ENCODE measurements around the gene BANF2. TPM values are rescaled to one million over a fixed set of nuclear protein-coding genes. Genes with fewer than 3 reads are reported as not detected.
"Not testable (repeated sequence)": the region's sequence is repeated elsewhere in the genome, so short reads cannot be mapped to it uniquely, and the experiment has no call there.

The BANF2 gene
- total RNA-seq, 2 experiments from 2014 or later: not detected

DNA sequence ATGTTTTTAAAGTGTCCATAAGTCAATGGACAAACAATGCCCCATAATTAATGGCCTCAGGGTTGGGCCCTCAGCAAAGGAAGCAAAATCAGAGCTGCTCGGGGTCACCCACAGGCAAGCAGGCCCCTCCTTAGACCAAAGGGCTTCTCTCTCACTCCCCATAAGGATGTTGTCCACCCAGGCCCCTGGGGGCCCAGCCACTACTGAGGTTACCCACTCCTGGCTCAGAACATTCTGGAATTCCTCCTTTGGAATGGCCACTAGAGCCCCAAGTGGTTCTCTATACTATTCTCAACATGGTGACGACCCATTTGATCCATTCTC, 50.9 kb downstream of the BANF2 start:
- POLR2A ChIA-PET: no interaction called here
- CTCF ChIA-PET: no interaction called here

- ChIA-PET POLR2A (no interaction called here), CTCF (no interaction called here)
Measured at GRCh38 chr20:17751640-17752039, 51.9 kb downstream of the BANF2 start.

- POLR2A ChIA-PET: no interaction called here
- CTCF ChIA-PET: no interaction called here
Measured at GRCh38 chr20:17752459-17752858, 52.7 kb downstream of the BANF2 start.

DNA sequence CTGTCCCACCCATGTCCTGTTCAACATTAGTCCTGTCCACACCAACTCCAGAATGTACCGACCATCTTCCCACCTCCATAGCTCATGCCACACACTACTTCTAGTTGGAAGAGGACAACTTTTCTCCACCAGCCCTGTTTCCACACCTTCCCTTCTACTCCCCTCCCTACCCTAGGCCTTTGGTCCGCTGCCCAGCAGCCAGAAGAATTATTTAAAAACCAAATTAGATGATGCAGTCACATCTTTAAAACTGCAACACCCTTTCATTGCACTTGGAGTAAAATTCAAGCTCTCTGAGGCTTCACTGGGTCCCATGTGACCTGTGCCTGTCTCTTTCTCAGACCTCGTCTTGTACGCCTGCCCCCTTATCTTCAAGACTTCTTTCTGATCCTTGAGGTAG, 53.8 kb downstream of the BANF2 start:
- CTCF ChIA-PET: no interaction called here

GRCh38 chr20:17756529-17756928, 56.8 kb downstream of the BANF2 start:
- CTCF ChIA-PET: interaction anchor here (0.6 kb wide), 1 partner anchor 565 kb away, joined by 3 read pairs; no protein-coding TSS in a partner anchor

More for the DNA sequence above, 53.8 kb downstream of the BANF2 start:
- POLR2A ChIA-PET: no interaction called here

GRCh38 chr20:17757496-17757895, 57.7 kb downstream of the BANF2 start:
- ChIA-PET POLR2A (no interaction called here), CTCF (no interaction called here)

More at GRCh38 chr20:17756529-17756928, 56.8 kb downstream of the BANF2 start:
- POLR2A ChIA-PET: no interaction called here

DNA sequence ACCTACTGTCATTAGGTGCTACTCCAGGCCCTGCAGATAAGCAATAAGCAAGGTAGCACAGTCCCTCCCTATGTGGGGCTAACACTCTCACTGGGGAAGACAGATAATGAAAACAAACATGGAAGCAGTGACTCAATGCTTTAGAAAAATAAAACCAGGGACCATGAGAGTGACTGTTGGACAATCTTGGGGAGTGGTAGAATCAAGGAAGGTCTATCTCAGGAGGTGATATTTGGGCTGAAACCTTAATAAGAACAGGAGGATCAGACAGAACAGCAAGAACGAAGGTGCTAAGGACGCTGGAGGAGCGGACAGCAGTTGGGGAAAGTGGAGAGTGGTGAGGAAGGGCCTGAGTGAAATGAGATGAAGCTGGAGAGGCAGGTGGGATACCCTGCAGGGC, 58.2 kb downstream of the BANF2 start:
- CTCF ChIA-PET: no interaction called here
- POLR2A ChIA-PET: no interaction called here

- POLR2A ChIA-PET: no interaction called here
Measured at GRCh38 chr20:17758512-17758911, 58.7 kb downstream of the BANF2 start.

GRCh38 chr20:17759449-17759848, 59.7 kb downstream of the BANF2 start:
- CTCF ChIA-PET: no interaction called here
- POLR2A ChIA-PET: no interaction called here

More at GRCh38 chr20:17758512-17758911, 58.7 kb downstream of the BANF2 start:
- CTCF ChIA-PET: no interaction called here

GRCh38 chr20:17761604-17762003, 61.8 kb downstream of the BANF2 start:
- CTCF ChIA-PET: interaction anchor here (0.6 to 1.0 kb wide), 2 partner anchors 79 to 257 kb away, joined by 3 read pairs; partner anchors contain the start of gene RRBP1
- POLR2A ChIA-PET: no interaction called here

- ChIA-PET POLR2A (no interaction called here), CTCF (no interaction called here)
Measured at GRCh38 chr20:17762243-17762872, 62.6 kb downstream of the BANF2 start.

GRCh38 chr20:17762873-17763557, 63.2 kb downstream of the BANF2 start:
- ChIA-PET CTCF (no interaction called here), POLR2A (no interaction called here)

DNA sequence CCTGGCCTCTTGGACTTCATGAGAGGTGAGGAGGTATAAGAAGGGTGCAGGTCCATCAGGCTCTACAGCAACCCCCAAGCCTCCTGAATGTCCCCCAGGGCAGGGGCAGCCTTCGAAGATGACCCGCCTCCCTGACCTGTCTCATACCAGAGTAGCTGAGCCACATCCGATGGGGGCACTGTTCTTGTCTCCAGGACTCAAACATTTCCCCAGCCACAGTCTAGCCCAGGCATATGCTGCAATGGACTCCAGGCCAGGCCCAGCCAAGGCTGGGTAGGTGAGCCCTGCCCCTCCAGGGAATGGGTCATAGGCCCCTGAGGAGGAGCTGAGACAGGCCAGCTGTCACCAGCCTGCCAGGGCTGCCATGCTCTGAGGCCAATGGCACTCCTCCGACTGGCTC, 65.3 kb downstream of the BANF2 start:
- ChIA-PET POLR2A (no interaction called here), CTCF (no interaction called here)

DNA sequence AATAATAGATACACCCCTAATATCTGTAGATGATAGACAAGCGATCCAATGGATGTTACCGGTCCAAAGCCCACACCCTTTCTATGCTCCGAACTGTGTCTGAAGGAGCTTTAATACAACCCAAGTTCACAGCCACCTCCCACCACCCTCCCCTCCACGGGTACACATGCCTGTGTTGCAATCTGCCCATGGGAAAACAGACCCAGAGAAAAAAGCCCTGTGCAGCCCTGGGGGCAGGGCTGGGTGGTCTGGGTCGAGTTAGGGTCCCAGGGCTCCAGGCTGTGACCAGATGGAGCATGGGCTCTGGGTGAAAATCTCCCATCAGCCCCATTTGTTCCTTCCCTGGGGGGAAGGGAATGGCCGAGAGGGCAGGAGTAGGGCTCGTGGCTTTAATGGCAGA, 65.8 kb downstream of the BANF2 start:
- ChIA-PET POLR2A (no interaction called here), CTCF (no interaction called here)

- ChIA-PET CTCF (no interaction called here), POLR2A (no interaction called here)
Measured at GRCh38 chr20:17766226-17766625, 66.5 kb downstream of the BANF2 start.

DNA sequence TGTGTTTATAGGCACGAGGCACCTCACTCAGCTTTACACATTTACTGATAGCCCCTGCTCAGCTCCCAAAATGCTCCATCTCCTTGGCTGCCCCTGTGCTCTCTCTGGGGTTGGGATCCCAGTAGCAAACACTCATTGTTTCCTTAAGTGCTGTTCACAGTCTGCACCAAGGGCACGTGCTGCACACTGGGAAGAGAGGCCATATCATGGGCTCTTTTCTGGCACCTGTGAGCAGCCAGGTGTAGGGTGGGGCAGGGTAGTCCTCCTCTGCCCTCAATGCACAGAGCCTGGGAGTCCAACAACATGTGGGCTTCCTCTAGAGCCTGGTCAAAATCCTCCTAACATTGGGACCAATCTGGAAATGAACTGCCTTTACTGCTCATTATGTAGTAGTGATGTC, 67.9 kb downstream of the BANF2 start:
- ChIA-PET POLR2A (no interaction called here), CTCF (no interaction called here)

DNA sequence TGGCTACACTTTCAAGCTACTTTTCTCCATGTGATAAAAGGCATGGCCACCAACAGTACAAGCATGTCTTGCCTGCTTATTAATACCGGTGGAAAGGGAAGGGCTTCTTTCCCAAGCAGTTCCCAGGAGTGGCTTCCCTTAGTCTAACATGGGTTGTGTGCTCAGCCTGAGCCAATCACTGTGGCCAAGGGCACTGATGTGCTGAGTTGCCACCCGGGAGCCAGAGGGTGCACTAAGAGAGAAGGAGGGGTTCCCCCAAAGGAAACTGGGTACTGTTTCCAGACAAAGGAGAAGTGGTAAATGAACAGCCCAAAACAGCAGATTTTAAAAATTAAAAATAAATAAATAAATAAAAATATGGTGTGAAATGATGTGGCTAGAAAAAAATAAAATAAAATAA, 68.5 kb downstream of the BANF2 start:
- POLR2A ChIA-PET: no interaction called here
- CTCF ChIA-PET: no interaction called here

DNA sequence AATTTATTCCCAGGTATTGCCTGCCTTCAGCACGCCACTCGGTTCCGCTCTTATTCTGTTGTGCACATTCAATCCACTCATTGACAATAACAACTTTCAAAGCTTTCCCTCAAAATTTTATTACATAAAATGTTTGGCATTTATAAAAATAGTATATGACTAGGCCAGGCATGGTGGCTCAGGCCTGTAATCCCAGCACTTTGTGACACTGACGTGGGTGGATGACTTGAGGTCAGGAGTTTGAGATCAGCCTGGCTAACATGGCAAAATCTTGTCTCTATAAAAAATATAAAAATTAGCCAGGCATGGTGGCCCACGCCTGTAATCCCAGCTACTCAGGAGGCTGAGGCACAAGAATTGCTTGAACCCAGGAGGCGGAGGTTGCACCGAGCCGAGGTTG, 70.0 kb downstream of the BANF2 start:
- POLR2A ChIA-PET: not testable (repeated sequence)
- CTCF ChIA-PET: interaction anchor here (0.7 kb wide), 1 partner anchor 104 kb away, joined by 3 read pairs; no protein-coding TSS in a partner anchor

DNA sequence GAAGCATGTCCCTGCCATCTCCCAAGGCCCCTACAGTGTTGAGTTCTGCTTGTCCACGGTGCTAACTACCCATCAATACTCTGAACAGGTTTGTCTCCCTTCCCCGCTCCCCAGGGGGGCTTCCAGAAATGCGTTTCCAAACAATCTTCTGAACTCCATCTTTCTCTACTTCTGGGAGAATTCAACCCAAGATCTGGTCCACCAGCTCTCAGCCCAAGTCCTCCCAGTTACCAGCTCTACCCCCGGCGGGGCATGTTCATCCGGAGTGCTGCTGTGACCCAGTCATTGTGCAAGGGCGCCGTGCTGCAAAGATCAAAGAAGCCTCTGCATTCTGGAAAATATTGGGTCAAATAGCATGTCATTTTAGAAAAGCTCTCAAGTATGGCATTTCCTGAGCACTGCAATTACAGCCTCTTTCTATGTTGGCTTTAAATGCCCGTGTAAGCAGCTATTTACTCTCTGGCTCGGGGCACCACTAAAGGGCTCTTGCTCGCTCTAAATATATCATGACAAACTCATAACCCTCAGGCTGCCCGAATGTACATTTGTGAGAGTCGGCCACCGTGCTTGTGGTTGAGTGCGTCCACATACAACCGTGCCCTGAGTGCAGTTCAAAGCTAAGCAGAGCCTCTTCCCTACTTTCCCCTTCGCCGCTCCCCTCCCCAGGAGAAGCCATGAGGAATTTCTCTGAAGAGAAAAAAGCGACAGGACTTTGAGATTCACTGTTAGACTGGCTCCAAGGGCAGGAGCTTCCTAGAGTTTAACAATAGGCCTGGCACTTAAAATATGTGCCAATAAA, 71.6 kb downstream of the BANF2 start:
- CTCF ChIA-PET: no interaction called here
- POLR2A ChIA-PET: no interaction called here

- ChIA-PET POLR2A (no interaction called here), CTCF (no interaction called here)
Measured at GRCh38 chr20:17772005-17772343, 72.2 kb downstream of the BANF2 start.

DNA sequence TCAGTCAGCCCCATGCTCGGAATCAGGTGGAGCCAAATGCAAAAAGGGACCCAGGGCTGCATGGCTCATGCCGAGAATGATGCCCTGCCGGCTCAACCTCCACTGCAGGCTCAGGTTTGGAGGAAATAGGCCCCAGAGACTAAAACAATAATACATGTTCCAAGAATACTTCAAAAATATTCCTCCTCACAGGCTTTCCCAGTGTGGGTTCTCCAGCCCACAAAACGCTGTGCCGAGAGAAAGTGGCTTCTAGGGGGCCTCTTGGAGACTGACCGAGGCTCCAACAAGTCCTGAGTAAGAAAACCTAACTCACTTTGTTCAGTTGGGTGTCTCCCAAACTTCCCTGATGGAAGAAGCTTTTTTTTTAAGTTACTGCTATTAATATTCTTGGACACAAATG, 73.9 kb downstream of the BANF2 start:
- POLR2A ChIA-PET: no interaction called here
- CTCF ChIA-PET: no interaction called here
